Inflammatory macrophage (primary cell): ENCODE results near the gene B3GNT4.
"Not testable (repeated sequence)": the region's sequence is repeated elsewhere in the genome, so short reads cannot be mapped to it uniquely, and the experiment has no call there.

ENCODE experiments used
- DNase-seq, 2 donors: peaks; one replicate each; pipeline ENCODE4 v3.0.0-alpha.2; 2020 to 2022
- total RNA-seq, 18 experiments: gene quantifications; one replicate each; lab custom pipeline; 2026; ENCODE audit warnings: mixed read lengths in 6 of 18, inconsistent platforms in 2 of 18; lab: John Stamatoyannopoulos, UW

Gene B3GNT4
- total RNA-seq, result 0 to 0.12 (median 0.04) reads per million in 18 experiments

DNA sequence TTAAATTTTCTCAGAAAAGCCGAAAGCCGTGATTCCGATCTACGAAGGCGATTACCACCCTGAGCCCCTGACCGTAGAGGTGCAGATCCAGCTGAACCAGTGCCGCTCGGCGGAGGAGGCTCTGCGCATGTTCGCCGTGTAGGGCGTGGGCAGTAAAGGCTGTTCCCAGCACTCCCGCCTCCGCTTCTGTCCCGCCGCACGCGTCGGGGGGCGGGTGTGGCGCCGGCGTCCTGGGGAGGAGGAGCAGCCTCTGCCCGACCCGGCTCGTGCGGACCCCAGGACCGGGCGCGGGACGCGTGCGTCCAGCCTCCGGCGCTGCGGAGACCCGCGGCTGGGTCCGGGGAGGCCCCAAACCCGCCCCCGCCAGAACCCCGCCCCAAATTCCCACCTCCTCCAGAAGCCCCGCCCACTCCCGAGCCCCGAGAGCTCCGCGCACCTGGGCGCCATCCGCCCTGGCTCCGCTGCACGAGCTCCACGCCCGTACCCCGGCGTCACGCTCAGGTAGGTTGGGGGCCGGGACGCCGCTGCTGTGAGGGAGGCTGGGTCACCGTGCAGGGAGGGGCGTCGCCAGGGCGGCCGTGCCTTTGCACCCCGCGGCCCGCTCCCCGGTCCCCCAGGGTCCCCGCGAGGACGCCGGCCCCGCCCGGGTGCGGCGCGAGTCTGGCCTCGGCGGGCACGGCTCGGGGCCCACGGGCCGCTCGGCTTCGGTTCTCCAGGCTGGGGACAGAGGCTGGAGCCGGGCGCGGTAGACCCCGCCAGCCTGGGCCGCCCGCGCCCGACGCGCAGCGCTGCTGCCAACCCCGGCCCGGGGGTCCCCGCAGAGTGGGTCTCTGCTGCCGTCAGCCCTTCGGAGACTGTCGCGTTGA is at the start of gene B3GNT4:
TSS of gene B3GNT4 (plus strand) at position 409 of the 866 bp plus-strand sequence. CDS start 910 bp downstream, outside the sequence.
- DNase-seq, result peak; percentile 7 to 59

GRCh38 chr12:122155705-122156104 is 47.8 kb upstream of the B3GNT4 start:
- no peak for DNase-seq

GRCh38 chr12:122158700-122159285 is 44.7 kb upstream of the B3GNT4 start:
- DNase-seq, result peak in 1 of 2 donors; percentile 3

GRCh38 chr12:122159882-122160281 is 43.6 kb upstream of the B3GNT4 start:
- DNase-seq, result no peak

GRCh38 chr12:122160761-122161160 is 42.7 kb upstream of the B3GNT4 start:
- no peak for DNase-seq

- no peak for DNase-seq
Observed at GRCh38 chr12:122161682-122162081, 41.8 kb upstream of the B3GNT4 start.

GRCh38 chr12:122162976-122163375 is 40.5 kb upstream of the B3GNT4 start:
- DNase-seq, result no peak

GRCh38 chr12:122166422-122167349 is 36.8 kb upstream of the B3GNT4 start:
- no peak for DNase-seq

GRCh38 chr12:122167356-122167925 is 36.1 kb upstream of the B3GNT4 start:
- DNase-seq, result no peak

DNA sequence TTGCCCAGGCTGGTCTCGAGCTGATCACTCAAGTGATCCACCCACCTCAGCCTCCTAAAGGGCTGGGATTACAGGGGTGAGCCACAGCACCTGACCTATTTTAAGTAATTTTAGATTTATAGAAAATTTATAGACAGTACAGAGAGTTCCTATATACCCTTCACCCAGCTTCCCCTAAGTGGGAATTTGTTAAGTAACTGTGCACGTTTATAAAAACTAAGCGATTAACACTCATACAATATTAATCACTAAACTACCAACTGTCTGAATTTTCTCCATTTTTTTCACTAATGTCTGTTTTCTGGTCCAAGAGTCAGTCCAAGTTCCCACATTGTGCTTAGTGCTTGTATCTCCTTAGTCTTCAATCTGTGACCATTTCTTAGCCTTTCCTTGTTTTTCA is 35.0 kb upstream of the B3GNT4 start:
- DNase-seq, result no peak

DNA sequence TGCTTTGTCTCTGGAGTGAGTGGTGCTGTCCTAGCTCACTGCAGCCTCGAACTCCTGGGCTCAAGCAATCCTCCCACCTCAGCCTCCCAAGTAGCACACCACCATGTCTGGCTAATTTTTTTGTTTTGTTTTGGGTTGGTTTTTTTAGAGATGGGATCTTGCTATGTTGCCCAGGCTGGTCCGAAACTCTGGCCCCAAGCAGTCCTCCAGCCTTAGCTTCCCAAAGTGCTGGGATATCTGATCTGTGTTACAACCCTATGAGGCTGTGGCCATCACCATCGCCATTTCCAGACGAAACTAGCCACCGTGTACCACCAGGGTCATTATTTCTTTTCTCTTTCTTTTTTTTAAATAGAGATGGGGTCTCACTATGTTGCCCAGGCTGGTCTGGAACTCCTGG is 32.1 kb upstream of the B3GNT4 start:
- no peak for DNase-seq

- no peak for DNase-seq
Observed at GRCh38 chr12:122172262-122172939, 31.1 kb upstream of the B3GNT4 start.

- DNase-seq, result no peak
Observed at GRCh38 chr12:122174155-122174845, 29.2 kb upstream of the B3GNT4 start, which contains the start of gene IL31. Gene IL31 (minus strand): TSS chr12:122174221. CDS start chr12:122174172, 49 bp downstream.

DNA sequence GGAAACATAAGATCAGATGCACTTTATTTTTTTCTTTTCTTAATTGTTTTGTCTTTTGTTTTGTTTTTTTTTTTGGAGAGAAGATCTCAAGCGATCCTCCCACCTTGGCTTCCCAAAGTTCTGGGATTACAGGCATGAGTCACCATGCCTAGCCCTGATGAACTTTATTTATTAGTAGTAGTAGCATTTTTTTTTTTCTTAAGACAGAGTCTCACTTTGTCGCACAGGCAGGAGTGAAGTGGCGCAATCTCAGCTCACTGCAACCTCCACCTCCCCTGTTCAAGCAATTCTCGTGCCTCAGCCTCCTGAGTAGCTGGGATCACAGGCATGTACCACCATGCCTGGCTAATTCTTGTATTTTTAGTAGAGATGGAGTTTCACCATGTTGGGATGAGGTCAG is 27.0 kb upstream of the B3GNT4 start:
- not testable (repeated sequence) for DNase-seq

GRCh38 chr12:122182887-122183587 is 20.5 kb upstream of the B3GNT4 start, which contains the start of gene LRRC43:
Gene LRRC43 (plus strand): TSS chr12:122183123. CDS start chr12:122183145, 22 bp downstream.
- peak; percentile 25 to 43 for DNase-seq

DNA sequence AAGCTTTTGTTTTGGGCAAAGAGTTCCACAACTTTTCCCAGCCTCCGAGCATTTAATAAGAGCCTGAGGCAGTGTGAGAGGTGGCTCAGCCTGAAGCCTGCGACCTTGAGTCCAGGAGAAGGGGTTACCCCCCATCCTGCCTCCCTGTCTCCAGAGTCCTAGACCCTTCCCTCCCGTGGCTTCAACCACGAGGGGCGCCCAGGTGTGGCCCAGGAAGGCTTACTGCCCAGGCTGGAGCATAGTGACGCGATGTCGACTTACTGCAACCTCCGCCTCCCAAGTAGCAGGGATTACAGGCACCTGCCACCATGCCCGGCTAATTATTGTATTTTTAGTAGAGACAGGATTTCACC is 19.9 kb upstream of the B3GNT4 start:
- DNase-seq, result no peak

DNA sequence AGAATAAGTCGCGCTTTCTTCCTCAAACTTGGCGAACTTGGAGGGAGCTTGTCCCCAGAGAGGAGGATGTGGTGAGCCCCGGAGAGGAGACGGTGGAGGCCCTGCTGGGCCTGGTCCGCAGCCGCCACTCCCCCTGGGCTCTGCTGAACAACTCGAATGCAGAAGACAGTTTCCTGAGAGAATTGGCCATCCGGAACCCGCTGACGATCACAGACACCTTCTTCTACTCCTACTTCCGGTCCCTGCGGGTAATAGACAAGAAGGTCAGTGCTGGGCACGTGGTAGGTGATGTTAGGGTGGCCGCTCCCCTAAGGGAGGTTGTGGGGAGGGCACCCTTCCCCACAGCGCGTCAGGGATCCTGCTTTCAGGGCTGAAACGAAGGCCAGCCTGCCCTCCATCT is 19.0 kb upstream of the B3GNT4 start:
- DNase-seq, result peak in 1 of 2 donors; percentile 12

DNA sequence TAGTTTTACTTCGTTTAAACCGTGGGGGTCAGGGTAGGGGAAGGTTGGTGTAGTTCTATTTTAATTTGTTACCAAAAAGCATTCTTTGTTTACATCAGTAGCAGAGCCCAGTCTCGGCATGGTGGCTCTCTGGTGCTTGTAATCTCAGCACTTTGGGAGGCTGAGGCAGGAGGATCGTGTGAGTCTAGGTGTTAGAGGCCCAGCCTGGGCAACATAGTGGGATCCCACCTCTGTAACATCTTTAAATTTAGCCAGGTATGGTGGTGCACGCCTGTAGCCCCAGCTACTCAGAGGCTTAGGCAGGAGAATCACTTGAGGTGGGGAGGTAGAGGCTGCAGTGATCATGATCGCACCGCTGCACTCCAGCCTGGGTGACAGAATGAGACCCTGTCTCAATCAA is 18.4 kb upstream of the B3GNT4 start:
- no peak for DNase-seq

GRCh38 chr12:122185494-122186082 is 17.9 kb upstream of the B3GNT4 start:
- DNase-seq, result no peak

DNA sequence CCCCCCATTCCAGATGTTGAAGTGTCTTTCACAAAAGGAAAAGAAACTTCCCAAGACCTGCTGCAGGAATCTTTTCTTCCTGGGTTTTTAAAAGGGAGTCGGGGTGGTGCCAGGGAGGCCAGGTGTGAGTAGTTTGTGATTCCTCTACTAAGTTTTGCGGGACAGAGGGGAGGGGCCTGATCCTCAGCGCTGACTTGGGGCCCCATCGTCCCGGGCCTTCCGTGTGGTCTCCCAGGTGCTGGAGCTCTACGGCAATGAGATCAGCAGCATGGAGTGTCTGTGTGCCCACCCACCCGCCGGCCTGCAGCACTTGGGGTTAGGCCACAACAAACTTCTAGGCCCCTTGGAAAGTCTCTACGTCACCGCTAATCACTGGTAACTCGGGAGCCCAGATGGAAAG is 16.0 kb upstream of the B3GNT4 start:
- no peak for DNase-seq
